AG10803 (cell line): Measurements from ENCODE around the gene RPS21.
"Not testable (repeated sequence)": the region's sequence is repeated elsewhere in the genome, so short reads cannot be mapped to it uniquely, and the experiment has no call there.

Experiments
- DNase-seq: peaks from one replicate; pipeline ENCODE4 v3.0.0; 2010; ENCODE audit warnings: low read depth
- H3K4me3 ChIP-seq: 2 replicates; pipeline ENCODE4 v1.5.1; 2011; ENCODE audit warnings: mild to moderate bottlenecking, low read length, control low read depth
- TF ChIP-seq, protein P1 (sequence below): conservative IDR thresholded peaks from 2 replicates; pipeline ENCODE4 v1.5.1; 2011; ENCODE audit warnings: mild to moderate bottlenecking, low read length, control low read depth, inconsistent platforms

RPS21 gene

DNA sequence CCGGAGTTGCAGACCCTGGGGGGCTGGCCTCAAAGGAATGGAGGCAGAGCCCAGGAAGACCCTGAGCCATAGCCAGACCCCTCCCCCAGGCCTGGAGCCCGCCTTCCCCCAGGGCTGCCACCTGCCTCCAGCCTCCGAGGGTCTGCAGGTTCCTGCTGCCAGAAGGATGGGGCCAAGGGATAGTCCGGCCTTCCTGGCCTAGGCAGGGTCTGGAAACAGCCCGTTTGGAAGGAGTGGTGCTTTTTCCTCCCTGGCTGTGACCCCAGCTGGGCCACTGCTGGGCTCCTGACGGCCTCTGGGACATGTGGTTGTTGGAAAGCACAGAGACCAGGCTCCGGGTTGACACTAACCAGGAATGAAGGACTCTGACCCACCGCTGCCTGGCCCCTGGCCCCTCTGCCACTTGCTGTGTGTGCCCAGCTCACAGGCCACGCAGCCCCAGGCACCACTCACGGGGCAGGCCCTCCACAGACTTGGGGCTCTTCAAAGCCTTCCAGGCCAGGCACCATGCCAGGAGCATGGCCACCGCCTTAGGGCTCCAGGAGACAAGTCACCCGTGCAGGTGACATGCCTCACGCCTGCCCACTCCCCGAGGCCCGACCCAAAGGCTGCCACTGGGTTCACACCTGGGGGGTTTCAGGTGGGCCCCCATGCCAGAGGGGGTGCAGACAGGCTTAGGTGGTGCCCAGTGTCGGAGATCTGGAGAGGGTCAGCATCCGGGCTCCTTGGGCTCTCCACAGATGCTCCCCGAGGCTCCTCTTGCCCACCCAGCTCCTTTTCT is 15.9 kb upstream of the RPS21 start:
- H3K4me3 ChIP-seq, result no peak overlapping the region
- no peak for DNase-seq
- TF ChIP-seq, protein P1, sequence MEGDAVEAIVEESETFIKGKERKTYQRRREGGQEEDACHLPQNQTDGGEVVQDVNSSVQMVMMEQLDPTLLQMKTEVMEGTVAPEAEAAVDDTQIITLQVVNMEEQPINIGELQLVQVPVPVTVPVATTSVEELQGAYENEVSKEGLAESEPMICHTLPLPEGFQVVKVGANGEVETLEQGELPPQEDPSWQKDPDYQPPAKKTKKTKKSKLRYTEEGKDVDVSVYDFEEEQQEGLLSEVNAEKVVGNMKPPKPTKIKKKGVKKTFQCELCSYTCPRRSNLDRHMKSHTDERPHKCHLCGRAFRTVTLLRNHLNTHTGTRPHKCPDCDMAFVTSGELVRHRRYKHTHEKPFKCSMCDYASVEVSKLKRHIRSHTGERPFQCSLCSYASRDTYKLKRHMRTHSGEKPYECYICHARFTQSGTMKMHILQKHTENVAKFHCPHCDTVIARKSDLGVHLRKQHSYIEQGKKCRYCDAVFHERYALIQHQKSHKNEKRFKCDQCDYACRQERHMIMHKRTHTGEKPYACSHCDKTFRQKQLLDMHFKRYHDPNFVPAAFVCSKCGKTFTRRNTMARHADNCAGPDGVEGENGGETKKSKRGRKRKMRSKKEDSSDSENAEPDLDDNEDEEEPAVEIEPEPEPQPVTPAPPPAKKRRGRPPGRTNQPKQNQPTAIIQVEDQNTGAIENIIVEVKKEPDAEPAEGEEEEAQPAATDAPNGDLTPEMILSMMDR, result no peak

DNA sequence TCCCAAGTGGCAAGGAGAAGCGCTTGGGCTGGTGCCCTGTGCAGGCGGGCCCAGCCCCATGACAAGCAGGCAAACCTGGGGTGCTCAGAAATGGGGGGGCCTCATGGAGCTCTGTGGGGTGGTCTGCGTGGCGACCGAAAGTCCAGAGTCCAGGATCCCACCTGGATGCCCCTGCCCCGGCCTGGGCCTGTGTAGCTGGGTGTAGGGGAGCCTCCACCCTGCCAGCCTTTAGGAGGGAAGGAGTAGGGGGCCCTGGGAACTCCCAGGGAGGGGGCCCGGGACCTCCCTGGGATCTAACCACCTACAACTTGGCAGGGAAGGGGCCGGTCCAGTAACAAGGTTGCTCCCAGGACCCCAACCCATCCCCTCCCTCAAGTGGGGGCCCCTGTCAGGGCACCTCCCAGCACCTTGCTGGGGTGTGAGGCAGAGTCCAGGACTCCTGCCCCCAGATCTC is 15.3 kb upstream of the RPS21 start:
- TF ChIP-seq, protein P1, result no peak

DNA sequence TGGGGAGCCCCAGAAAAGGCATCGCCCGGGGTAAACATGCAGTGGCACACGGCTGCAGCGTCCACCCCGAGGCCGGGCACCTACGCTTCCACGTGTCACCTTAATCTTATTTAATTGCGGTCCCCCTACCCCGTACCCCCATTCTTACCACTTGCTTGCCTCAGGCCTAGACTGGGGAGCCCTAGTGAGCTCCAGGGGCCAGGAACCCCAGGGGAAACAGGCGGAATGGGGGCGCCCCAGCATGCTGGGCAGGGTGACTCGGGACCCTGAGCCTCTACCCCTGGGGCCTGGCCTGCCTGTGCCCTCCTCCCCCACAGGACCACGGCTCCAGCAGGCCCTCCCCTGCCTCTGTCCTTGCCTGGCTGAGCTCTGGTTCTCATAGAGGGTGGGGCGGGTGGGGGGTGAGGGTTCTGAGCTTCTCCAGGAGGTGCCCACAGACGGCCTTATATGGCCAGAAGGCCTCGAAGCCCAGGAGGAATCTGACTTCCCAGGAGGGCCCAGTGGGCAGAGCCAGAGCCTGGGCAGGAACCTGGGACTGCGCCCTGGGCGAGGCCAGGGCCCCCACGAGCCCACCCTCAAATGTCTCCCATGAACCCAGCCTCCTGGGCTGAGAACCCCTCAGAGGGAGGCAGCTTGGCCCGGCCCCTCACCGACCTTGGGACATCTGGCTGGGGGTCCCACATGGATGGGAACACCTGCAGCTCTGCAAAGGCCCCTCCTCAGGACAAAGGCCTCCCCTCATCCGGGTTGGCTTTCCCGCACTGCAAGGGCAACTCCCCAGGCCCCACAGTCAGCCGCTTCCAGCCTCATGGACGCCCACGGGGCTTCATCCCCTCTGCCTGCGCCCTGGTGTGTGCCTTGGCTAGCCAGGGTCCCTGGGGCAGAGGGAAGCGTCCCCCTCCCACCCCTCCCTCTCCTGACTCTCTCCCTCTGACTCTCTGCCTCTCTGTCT is 14.6 kb upstream of the RPS21 start:
- TF ChIP-seq, protein P1, result no peak
- H3K4me3 ChIP-seq, result no peak overlapping the region
- DNase-seq, result no peak

More for the DNA sequence above, 15.3 kb upstream of the RPS21 start:
- no peak overlapping the region for H3K4me3 ChIP-seq
- no peak for DNase-seq

DNA sequence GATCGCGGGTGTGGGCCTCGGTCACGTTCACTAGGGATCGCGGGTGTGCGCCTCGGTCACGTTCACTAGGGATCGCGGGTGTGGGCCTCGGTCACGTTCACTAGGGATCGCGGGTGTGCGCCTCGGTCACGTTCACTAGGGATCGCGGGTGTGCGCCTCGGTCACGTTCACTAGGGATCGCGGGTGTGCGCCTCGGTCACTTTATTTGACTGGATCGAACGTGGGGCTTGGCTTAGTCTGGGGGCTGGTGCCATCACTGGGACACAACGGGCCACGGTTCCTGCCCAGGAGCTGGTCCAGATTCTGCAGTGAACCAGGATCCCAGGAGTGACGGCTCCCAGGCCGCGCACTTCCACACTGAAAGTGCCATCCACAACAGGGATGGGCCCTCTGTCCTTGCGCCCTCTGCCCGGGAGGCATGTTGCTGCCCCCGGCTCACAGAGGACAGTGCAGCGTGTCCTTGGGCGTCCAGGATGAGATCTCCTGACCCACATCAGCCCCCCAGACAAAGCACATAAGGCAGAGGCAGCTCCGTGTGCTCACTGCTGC is 13.2 kb upstream of the RPS21 start:
- H3K4me3 ChIP-seq, DNase-seq: not testable (repeated sequence)

DNA sequence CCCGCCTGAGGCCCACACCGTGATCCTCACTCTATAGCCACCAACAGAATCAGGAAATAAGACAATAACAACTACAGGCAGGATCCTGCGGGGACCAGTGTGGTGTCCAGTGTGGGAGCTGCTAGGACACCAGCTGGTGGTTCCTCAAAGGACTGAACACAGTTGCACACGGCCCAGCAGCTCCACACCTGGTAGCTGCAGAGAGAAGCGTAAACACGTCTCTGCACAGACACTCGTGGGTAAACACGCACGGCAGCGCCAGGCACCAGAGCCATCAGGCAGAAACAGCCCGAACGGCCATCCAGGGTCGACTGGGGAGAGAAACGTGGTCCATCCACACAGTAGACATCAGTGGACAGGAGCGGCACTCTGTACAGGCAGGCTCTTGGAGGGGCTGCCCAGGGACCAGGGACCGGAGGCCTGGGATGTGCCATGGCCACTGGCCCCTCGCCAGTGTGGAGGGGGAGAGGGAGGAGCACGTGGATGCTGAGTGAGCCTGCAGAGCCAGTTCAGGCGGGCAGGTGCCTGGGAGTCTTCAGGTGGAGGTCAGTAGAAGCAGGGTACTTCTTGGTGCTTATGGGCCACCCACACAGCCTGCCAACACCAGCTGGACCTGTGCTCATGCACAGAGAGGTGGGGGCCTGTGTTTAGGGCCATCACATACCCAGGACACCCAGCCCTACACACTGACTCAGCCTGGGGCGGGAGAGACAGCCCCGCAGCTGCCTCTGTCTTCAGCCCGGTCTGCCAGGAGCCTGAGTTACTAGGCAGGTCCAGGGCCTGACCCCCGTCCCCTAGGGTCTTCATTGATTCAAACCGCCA is 12.4 kb upstream of the RPS21 start:
- TF ChIP-seq, protein P1, result no peak
- DNase-seq, result no peak
- no peak overlapping the region for H3K4me3 ChIP-seq

DNA sequence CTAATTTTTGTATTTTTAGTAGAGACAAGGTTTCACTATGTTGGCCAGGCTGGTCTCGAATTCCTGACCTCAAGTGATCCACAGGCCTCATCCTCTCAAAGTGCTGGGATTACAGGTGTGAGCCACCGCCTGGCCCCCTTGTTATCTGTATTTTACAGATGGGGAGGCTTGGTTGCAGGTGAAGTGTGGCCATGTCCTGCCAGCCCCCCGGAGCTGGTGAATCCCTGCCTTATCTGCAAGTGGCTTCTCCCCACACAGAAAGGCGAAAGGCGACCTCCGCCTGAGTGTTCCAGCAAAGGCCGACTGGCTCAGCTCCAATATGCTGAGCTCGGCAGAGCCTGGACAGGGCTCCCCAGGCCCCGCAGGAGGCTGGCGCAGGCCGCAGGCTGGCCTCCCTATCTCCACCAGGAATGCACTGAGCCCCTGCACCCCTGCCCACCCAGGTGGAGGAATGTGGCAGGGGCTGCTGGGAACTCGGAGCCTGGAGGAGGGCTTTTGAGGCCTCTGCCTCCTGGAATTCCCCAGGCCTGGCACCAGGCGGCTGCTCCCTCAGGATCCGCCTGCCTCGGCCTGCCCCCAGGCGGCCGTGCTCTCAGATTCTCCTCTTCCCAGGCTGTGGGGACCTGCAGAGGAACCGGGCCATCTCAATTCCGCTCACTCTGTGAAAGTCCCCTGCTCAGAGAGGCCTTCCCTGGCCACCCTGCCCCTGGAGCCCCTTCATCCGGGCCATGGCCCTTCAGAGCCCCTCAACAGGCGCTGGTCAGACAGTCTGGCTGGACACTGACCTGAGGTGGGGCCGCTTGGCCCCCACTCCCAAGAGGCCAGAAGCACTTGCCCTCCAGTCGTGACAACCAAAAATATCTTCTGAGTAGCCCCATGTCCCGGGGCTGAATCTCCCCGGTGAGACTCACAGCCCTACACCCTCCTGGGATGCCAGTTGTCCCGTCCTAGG is 10.5 kb upstream of the RPS21 start:
- no peak overlapping the region for H3K4me3 ChIP-seq
- TF ChIP-seq, protein P1, result peak; percentile 47

More for the DNA sequence above, 10.5 kb upstream of the RPS21 start:
- no peak for DNase-seq
